NCI-H510A treated with DMSO at 0.1 percent for 48 hours (cell line): ENCODE results near the gene LRMDA.

Source experiments
- DNase-seq: peaks from one replicate; lab custom pipeline; 2025; lab: John Stamatoyannopoulos, UW

The LRMDA gene

DNA sequence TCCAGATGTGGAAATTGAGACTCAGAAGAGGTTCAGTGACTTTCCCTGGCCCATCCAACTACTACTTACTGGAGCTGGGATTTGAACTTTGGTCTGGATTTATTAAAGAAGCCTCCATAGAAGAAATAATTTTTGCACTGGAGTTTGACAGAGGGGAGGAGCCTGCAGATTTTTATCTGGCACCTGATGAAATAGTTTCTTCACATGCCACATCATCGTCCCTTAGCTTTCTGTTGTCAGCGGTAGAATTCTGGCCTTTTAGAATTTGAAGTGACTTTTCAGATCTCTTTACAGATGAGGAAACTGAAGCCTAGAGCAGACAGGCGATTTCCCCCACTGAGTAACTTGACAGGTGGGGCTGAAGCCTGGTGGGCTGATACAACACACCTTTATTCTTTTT is 233.5 kb downstream of the LRMDA start:
- no peak for DNase-seq

DNA sequence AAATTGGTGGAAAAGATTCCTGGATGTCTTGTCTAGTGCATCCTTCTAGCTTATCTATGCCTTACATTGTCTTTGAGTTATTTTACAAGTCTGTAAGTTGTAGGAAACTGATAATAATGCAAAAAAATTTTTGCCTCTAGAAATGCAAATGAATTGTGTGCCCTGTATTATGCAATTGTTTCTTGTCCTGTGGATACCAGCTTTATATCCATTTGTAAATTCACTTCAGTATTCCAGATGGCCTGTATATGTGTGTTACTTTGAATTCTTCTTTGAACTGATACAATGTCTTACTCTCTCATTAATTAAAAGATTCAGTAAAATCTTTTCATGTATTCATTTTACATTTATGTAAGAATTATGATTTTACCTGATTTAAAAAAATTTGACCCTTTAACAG is 234.3 kb downstream of the LRMDA start:
- DNase-seq: no peak

DNA sequence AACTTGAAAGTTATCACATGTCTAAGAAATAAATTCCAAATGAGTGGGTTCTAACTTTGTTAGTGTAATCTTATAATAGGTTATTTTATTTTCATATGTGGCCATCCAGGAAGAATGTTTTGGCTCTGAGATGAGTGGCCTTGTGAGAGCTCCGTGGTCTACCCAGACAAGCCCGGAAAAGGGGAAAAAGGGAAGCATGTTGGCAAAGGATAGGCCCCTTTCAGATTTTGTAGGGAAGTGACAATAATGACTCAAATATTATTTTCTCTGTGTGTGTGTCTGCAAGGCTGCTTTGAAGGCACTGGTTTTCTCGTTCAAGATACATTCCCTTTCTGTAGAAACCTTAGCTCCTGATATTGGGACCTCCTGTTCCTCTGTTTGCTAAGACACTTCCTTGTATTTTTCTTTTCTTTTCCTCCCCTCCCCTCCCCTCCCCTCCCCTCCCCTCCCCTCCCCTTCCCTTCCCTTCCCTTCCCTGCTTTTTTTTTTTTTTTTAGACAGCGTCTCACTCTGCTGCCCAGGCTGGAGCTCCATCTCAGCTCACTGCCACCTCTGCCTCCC is 240.8 kb downstream of the LRMDA start:
- DNase-seq: no peak

DNA sequence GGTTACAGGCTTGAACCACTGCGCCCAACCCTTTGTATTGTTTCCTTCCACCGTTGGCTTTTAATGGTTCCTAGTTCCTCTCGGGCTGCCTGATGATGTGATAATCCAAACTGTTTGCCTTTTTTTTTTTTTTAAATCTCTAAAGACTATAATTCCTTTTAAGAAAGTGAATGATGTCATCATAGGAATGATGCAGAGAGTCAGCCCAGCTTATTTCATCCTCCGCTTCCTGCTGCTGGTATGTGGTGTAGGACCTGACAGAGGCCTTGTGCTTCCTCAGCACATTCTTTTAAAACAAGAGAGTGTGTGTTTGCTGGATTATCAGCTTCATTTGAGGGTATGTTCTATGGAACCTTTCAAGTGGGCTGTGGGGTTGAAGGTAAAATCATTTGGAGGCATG is 241.4 kb downstream of the LRMDA start:
- DNase-seq: no peak

- DNase-seq: no peak
These were observed 246.1 kb downstream of the LRMDA start for GRCh38 chr10:75677541-75677940.

DNA sequence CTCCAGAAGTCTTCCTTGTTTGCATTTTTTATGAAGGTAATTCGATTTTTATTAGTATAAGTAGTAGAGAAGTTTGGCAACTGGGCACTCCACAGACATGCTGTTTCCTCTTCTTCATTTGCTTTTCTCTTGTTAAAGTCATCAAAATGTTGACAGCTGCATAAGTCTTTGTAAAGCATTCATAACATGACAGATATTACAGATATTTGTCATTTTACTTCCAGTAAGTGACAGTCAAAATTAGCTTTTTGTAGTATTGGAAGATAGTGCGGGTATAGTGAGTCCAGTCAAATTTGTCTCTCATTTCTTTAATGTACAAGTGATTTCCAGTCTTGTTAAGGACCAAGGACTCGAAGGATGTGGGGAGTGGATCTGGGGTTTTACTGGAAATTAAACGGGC is 247.1 kb downstream of the LRMDA start:
- no peak for DNase-seq

DNA sequence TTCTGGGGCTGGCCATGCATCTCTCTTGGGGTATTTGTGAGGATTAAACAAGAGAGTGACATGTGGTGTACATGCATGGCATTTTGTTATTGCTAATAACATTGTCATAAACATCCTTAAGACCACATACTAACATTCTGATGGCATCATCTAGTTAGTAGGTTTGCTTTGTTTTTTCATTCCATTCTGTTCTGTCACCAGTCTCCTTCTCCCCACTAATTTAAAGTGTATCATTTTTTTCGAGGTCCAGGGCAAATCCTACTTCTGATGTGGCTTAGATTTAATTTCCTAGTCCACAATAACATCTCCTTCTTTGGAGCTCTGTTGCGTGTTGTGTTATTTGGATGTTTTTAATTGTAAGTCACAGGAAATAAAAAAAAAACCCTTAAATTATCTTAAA is 248.1 kb downstream of the LRMDA start:
- DNase-seq: no peak

DNA sequence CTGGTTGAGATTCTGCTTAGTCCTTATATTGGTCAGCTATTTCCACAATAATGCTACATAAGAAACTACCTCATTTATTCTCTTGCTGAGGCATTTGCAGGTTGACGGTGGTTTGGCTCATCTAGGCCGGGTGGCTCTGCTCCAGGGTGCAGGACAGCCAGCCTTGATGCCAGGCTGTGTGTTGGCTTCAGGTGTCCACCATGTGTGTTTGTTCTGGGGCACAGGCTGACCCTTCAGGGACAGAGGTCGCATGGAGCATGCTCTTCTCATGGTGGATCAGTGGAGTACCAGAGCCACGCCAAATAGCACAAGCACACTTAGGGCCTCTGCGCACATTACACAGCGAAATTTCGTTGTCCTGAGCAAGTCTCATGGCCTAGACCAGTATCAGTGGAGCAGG is 249.9 kb downstream of the LRMDA start:
- no peak for DNase-seq

- no peak for DNase-seq
These were observed 251.5 kb downstream of the LRMDA start for GRCh38 chr10:75682649-75683557.

DNA sequence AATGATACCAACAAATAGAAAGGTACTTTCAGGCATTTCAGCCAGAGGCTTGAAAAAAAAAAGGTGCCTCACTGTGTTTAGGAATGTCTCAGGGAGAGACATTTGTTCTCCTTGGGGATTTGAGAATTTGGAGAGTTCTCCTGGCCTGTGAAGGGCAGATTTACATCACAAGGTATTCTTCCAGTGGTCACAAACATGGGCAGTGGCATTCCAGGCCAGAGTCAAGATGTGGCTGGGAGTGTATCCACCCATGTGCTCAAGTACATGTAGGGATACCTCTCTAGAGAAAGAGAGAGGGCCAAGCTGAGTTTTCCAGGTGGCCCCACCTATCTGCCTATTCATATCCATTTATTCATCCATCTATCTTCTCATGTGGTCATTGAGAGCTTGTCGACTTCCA is 253.8 kb downstream of the LRMDA start:
- no peak for DNase-seq

DNA sequence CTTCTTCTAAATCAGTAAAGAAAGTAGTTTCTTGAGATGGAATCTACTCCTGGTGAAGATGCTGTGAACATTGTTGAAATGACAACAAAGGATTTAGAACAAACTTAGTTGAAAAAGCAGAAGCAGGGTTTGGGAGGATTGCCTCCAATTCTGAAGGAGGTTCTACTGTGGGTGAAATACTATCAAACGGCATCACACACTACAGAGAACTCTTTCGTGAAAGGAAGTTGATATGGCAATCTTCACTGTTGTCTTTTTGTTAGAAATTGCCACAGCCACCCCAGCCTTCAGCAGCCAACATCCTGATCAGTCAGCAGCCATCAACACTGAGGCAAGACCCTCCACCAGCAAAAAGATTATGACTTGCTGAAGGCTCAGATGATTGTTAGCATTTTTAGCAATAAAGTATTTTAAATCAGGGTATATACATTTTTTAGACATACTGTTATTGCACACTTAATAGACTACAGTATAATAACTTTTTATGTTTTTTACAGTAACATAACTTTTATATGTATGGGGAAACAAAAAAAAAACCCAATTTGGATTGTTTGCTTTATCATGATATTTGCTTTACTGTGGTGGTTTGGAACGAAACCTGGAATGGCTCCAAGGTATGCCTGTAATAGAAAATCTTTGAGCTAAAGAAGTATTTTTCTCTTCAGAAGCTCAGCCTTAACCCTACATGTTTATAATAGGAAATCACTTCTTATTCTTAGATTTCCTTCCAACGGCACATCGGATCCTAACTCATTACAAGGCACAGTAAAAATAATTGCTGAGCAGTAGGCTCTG is 257.3 kb downstream of the LRMDA start:
- no peak for DNase-seq

GRCh38 chr10:75693489-75693888 is 262.1 kb downstream of the LRMDA start:
- DNase-seq: no peak

DNA sequence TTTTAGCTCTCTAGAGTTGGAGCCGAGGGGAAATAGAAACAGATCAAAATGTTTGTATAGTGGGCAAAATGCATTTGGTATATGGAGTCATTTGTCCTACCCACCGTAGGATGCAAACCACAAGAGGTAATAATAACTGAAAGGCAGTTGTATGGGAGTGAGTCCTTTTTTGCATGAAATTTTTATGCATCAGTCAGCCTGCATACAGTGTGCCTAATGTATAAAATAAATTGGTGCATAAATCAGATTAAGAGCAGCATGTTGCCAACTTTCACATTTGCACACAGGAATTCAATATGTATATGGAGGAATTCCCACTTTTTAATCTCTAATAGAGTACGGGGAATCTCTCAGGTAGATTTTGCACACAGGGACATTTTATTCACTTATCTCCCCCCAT is 262.8 kb downstream of the LRMDA start:
- no peak for DNase-seq

DNA sequence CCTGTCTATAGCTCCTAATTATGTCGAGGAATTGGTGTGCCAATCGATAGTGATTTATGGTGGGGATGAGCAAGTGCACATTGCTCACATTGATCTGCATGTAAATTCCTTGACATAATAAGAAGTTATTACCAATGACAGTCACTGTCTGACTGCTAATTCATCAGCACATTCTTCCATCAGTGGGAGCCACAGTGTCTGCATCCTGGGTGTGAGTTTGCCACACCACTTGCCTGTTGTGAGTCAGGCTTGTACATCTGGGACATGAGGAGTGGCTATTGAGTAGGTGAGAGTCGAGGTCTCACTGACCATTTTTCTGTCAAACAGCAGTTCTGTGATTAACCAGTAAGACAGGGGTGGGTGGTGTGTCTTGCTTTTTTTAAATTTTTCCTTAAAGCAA is 263.4 kb downstream of the LRMDA start:
- DNase-seq: no peak

DNA sequence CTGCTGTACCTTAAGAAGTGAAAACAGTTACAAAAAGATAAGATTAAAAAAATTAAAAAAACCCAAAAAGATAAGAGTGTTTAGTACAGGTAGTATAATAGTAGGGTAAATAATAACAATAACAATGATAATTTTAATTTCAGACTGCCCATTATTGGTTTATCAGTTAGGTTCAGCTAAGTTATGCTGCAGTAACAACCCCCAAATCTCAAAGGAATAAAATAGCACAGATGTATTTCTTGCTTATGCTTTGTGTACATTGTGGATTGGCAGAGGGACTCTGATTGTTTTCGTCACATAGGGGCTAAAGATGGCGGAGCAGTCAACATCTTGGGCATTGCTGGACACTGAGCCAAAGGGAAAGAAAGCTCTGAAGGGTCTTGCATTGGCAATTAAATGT is 264.6 kb downstream of the LRMDA start:
- DNase-seq: no peak

- DNase-seq: no peak
These were observed 265.1 kb downstream of the LRMDA start for GRCh38 chr10:75696536-75696935.

GRCh38 chr10:75703191-75703854 is 271.9 kb downstream of the LRMDA start:
- no peak for DNase-seq

GRCh38 chr10:75705426-75705825 is 274.0 kb downstream of the LRMDA start:
- no peak for DNase-seq

- no peak for DNase-seq
These were observed 275.8 kb downstream of the LRMDA start for GRCh38 chr10:75707080-75707840.

GRCh38 chr10:75708060-75708459 is 276.6 kb downstream of the LRMDA start:
- peak; percentile 49 for DNase-seq

DNA sequence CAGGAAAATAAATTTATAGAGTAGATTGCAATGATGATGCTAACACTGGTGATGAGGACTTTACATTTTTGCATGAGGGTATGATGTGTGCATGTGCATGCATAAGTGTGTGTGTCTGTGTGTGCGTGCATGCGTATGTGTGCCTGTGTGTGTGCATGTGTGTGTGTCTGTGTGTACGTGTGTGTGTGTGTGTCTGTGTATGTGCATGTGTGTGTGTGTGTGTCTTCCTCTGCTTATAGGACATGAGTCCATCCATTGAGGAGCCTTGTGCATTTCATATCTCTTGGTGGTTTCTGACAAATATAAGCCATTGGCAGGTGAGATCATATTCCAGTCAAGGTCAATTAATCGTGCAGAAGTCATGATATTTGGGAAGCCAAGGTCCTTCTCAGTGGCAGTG is 277.8 kb downstream of the LRMDA start:
- DNase-seq: no peak

DNA sequence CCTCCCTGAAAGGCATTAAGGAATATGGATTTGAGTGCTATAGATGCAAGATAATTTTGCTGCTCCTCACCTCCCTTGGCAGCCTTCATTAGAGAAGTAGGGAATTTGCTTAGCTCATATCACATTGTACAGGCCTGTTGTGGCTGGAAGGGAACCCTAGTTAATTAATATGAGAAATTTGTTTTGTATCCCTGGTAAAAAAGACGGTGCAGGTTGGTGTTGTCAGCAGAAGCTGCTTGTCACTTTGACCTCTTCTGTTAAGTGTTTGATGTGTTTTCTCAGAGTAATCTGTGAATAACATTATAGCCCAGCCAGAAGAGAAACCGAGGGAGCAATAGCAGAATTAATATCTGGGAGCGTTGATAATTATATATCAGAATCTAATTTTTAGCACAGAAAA is 278.4 kb downstream of the LRMDA start:
- no peak for DNase-seq
